SK-MEL-5 (cell line): ENCODE measurements around the gene EFCAB13. TPM values are rescaled to one million over a fixed set of nuclear protein-coding genes. Genes with fewer than 3 reads are reported as not detected.
A peak's percentile ranks its signal among the peaks of the same experiment; 100 is the strongest.

Source experiments
- DNase-seq: peaks from one replicate; pipeline ENCODE4 v3.0.0-alpha.2; 2016; ENCODE audit warnings: low read depth, low spot score
- in situ Hi-C: cut with HindIII; loops from 2 replicates; pipeline ENCODE4 v1.10.0; 2016; ENCODE audit warnings: low sequenced_read_pairs, high pct_unique_total_duplicates, low pct_unique_long_range_greater_than_20kb
- polyA plus RNA-seq, 2 experiments: library from polyadenylated mRNA; depleted of rRNA; stranded (reverse); fragments of >200 nt; gene quantifications; 2 replicates each; pipeline ENCODE4 v1.2.3, GENCODE V29; 2015
- total RNA-seq: library from RNA; depleted of rRNA; stranded (reverse); fragments of >200 nt; shearing (Covaris generic); gene quantifications from 2 replicates; pipeline ENCODE4 v1.2.3, GENCODE V29; 2014; rRNA removed

Gene EFCAB13, protein sequence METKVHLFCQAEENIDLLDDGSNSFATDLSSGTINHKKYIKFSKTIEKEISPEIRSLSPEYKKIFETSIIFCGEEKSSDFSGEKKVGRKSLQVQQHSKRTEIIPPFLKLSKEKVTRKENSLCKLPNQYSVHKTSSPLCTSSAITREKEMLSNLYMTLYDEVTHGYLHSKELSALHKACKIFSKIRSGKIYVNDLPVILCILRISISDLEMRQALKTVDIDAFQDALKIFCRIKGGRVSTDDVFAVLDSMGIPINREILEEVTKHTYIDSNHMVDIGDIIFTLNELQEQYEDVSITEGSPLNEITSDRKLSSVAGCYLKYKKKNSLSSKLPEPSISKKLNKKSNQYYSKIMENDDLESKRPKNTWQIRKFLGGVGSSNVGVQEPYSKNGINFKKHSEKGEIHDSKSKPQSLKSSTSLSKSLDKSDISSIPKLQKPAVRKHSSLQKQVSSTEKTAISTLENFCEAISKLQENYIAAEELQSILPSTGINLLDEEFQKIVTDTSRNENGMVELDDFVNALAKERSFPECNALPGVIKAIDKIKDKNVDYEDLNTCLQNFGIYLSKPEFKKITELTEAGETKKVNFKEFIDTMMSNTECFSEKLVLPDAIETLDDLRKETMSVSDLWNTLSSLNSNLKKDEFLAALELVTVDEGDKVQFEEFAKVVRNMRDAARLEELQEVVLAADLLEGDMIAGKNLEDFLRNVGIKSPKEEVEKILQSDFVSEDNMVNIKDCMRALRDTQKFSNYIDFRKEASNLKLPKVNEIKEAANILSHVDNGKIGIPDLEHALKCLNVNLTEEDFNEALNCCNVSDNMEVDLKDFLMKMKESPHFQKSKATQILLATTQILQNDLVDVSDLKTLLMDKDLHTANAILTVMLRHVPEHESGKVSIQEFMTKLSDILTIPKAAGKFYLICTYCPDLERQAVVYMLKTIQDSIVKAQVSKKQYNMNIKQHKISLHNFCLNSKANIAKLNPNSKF
- total RNA-seq, result 1.8 and 2.7 TPM in 2 replicates
- polyA plus RNA-seq (2015; cell fraction: cytosol; rRNA removed), result 0.33 and 0.49 TPM in 2 replicates
- 4.9 and 17.6 TPM in 2 replicates for polyA plus RNA-seq (2015; cell fraction: nucleus; rRNA removed)

DNA sequence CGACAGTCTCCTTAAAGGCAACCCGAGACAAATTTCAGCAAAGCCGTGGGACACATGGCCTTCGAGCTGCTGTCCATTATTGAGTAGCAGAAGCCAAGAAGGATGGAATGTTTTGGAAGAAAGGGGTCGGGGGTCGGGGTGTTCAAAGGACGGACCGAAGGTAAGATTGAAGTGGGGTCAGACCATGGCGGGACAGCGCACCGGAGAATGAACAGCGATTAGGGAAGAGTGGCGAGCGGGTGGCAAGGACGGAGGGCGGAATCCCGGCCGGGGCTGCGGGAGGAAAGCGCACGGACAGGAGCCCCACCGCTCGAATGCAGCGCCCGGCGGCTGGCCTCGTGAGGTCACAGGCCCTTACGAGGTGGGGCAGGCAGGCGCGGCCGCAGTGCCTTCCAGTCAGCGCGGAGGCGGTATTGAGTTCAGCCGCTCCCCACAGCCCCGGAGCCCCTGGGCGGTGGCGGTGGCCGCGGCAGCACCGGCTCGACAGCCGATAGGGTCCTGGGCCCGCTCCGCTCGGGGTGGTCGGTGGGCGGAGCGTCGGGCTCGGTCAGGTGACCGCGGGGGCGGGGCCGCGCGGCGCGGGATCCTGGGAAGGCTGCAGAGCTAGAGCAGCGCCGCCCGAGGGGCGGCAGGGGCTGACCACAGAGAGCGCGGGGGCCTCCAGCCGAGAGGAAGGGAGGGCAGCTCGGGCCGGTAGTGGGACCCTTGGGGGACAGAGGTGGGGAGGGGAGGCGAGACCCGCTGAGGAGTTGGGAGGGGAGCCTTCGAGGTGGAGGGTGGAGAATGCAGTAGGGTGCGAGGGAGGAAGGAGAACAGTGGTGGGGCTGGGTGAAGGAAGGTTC is at the start of gene EFCAB13:
TSS of gene EFCAB13 (plus strand) at position 574 of the 842 bp plus-strand sequence. CDS start 4,399 bp downstream, outside the sequence.
- in situ Hi-C loops, result no loop called here
- DNase-seq, result peak; percentile 78

DNA sequence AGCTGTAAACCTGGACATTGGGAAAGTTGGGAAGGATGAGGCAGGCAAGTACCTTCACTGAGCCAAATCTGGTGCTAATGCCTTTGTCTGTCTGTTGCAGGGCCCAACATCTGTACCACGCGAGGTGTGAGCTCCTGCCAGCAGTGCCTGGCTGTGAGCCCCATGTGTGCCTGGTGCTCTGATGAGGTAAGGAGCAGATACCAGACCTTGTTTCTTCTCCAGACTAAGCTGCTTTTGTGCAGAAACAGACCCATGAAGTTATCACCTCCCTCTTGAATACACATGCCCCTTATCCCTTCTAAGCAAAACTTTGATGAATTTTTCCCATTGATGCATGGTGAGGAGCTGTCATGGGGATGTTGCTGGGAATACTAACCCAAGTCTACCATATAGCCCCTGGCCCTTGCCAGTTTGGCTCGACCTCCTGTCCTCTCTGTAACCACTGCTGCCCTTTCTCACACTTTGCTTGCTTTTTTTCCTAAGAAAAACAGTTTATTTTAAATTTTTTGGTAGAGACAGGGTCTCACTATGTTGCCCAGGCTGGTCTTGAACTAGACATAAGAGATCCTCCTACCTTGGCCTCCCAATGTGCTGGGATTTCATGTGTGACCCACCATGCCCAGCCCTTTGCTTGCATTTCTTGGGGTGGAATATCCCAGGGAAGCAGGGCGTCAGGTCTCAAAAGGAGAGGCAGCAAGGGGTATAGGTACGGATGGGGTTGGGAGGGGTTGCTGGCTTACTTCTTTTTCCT is 49.3 kb upstream of the EFCAB13 start:
- in situ Hi-C loops, result no loop called here
- no peak for DNase-seq

DNA sequence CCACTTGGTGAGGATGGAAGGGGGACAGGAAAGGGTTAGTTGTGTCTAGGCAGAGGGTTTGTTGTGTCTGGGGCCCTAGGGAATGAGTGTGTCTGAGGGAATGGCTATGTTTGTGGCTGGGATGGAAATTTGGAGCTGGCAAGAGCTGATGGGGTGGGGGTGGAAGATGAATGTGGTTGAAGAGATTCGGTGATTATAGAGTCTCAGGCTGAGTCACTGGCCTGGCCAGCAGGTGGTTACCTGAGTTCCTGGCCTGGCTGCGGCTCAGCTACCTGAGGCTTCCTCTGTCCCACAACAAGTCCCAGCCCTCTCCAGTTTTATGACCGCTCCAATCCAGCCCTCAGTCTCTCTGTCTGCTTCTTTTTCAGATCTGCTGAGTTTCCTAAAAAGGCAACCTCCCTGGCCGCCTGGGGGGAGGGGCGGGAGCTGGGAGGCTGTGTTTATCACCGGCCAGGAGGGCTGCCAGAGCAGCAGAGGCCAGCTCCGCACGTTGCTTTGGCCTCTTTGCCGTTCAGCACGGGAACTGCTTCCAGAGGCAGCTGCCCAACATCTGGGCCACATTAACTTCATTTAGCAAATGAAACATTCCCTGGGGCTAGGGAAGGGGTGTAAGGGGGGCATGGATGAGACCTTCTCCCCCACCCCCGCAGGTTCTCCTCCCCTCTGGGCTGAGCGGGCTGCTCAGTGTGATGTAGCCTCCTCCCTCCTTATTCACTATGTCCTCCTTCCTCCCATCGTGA is 48.3 kb upstream of the EFCAB13 start:
- DNase-seq, result no peak
- in situ Hi-C loops, result no loop called here

GRCh38 chr17:47276444-47276843 is 47.3 kb upstream of the EFCAB13 start:
- in situ Hi-C loops, result no loop called here
- no peak for DNase-seq

DNA sequence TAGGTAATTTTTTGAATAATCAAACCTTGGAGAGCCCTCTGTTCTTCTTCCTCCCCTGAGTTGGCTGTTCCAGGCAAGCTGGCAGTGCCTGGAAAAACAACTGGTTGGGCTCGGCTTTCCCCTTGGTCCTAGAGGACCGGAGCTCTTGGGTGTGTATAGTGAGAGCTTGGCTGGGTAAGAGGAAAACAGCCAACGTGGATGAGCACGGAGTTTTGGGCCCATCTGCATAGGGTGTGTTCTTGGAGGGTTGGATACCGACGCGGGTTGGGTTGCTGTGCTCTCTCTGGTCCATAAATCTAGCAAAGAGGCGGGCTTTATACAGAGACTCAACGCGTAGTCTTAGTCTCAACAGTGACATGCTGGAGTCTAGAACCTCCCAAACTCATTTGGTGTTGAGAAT is 46.9 kb upstream of the EFCAB13 start:
- in situ Hi-C loops, result no loop called here
- DNase-seq, result peak; percentile 47

DNA sequence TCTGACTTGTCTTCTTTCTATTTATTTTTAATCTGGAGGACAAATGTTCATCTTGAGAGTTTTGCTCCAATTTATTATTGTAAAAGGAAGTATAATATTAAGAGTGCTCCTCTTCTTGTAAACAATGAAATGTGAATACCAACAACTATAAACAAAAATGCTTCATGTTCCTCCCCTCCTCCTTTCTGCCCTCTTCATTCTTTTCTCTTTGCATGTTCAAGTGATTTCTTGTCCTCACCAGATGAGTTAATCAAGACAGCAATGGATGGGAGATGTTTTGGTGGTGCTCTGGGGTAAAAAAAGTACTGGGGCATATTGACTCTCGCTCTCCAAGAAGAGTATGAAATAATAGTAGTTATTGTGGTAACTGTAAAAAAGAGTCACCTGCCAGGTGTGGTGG is 45.8 kb upstream of the EFCAB13 start:
- in situ Hi-C loops, result no loop called here
- DNase-seq, result no peak

- in situ Hi-C loops, result no loop called here
- no peak for DNase-seq
Observed at GRCh38 chr17:47278561-47278960, 45.2 kb upstream of the EFCAB13 start.

DNA sequence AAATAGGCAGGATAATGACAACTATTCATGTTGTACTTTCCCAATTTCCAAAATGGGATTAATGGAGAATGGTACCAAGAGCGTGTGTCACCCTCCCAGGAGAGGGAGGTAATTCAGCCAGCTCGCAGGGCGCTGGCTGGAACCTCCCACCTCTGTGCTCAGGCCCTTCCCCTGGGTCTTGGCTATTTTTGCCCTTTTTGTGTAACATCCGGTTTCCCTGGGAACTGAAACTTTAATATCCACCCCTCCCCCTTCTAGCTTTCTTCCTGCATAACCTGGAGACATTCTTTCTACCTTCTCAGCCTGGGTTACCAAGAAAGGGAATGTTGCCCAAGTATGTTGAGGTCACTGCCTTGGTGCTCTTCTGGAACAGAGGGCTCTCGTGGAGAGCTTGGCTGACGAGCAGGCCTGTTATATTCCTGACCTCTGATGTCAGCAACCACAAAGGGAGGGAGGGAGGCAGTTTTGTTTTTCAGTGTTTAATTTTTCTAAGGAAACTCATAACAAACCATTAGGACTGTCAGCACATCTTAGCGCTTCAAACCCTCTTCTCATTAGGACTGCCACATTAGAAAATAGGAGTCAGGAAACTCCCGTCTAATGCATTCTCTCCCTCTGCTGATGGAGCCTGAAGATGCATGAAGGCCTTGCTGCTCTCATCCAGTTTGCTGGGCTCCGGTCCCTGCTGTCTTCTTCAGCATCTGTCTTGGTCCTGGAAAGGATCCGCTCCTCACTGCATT is 44.5 kb upstream of the EFCAB13 start:
- DNase-seq, result peak; percentile 64
- in situ Hi-C loops, result no loop called here

GRCh38 chr17:47280072-47280811 is 43.5 kb upstream of the EFCAB13 start:
- peak; percentile 57 for DNase-seq
- in situ Hi-C loops, result no loop called here

GRCh38 chr17:47281216-47281615 is 42.5 kb upstream of the EFCAB13 start:
- DNase-seq, result no peak
- in situ Hi-C loops, result no loop called here

DNA sequence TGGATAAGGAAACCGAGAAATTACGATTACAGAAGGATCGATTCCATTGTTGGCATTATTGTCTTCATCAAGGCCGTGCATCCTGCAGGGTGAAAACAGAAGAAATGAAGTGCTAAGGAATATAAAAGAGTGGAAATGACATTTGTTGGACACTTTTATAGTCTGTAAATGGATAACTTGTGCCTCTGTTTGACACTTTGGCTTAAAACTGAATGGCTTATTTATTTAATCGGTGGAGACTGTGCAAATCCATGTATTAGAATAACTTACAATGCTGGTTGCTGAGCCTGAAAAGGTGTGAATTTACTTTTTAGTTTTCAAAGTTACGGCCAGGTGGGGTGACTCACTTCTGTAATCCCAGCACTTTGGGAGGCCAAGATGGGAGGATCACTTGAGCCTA is 38.8 kb upstream of the EFCAB13 start:
- DNase-seq, result no peak
- in situ Hi-C loops, result no loop called here

DNA sequence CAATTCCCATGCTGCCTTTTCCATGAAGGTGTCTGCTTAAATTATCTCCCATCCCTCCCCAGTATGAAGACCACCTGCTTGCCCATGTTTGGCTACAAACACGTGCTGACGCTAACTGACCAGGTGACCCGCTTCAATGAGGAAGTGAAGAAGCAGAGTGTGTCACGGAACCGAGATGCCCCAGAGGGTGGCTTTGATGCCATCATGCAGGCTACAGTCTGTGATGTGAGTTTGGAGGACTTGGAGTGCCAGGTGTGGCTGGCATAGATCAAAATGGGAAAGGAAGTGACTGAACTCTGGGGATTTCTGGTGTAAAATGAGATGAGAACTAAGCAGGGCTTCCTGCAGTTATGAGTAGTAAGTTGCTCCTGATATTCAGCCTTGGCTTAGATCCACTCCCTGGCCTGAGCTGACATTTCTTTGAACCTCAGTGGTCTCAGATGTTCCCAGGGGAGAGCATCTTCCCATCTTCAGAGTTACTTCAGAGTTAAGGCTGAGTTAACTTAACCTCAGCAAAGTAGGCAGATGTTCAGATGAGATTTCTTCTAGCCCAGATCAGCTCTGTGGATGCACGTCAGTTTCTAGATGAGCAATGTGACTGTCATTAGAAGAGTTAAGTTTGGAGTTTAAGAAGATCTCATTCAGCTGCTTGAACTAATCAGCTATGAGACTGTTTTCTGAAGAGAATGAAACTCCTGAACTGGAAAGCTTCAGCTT is 37.4 kb upstream of the EFCAB13 start:
- DNase-seq, result no peak
- in situ Hi-C loops, result no loop called here

- in situ Hi-C loops, result no loop called here
- no peak for DNase-seq
Observed at GRCh38 chr17:47287068-47287467, 36.7 kb upstream of the EFCAB13 start.

GRCh38 chr17:47287639-47288038 is 36.1 kb upstream of the EFCAB13 start:
- in situ Hi-C loops, result no loop called here
- DNase-seq, result peak; percentile 61
